Measurements from ENCODE around the gene CACNA1A.
"Not testable (repeated sequence)": the region's sequence is repeated elsewhere in the genome, so short reads cannot be mapped to it uniquely, and the experiment has no call there.

Gene CACNA1A

GRCh38 chr19:13277104-13277809 is 229.0 kb downstream of the CACNA1A start:
- peak; percentile 81 for DNase-seq (ENCODE audit: low spot score)

GRCh38 chr19:13275016-13275722 is 231.1 kb downstream of the CACNA1A start:
- DNase-seq (ENCODE audit: low spot score) = no peak

GRCh38 chr19:13270514-13271105 is 235.7 kb downstream of the CACNA1A start:
- no peak for DNase-seq (ENCODE audit: low spot score)

- DNase-seq (ENCODE audit: low spot score) = no peak
These were observed 236.9 kb downstream of the CACNA1A start for GRCh38 chr19:13269348-13269747.

- no peak for DNase-seq (ENCODE audit: low spot score)
These were observed 238.4 kb downstream of the CACNA1A start for GRCh38 chr19:13267889-13268288.

GRCh38 chr19:13267131-13267530 is 239.1 kb downstream of the CACNA1A start:
- DNase-seq (ENCODE audit: low spot score) = no peak

- DNase-seq (ENCODE audit: low spot score) = peak; percentile 60
These were observed 243.8 kb downstream of the CACNA1A start for GRCh38 chr19:13262450-13262849.

GRCh38 chr19:13260883-13261653 is 245.2 kb downstream of the CACNA1A start:
- DNase-seq (ENCODE audit: low spot score) = peak; percentile 93

- no peak for DNase-seq (ENCODE audit: low spot score)
These were observed 249.4 kb downstream of the CACNA1A start for GRCh38 chr19:13256918-13257317.

- not testable (repeated sequence) for DNase-seq (ENCODE audit: low spot score)
These were observed 249.9 kb downstream of the CACNA1A start for GRCh38 chr19:13256398-13256797.

- no peak for DNase-seq (ENCODE audit: low spot score)
These were observed 250.6 kb downstream of the CACNA1A start for GRCh38 chr19:13255719-13256059.

- DNase-seq (ENCODE audit: low spot score) = no peak
These were observed 251.1 kb downstream of the CACNA1A start for GRCh38 chr19:13255041-13255718.

- no peak for DNase-seq (ENCODE audit: low spot score)
These were observed 253.5 kb downstream of the CACNA1A start for GRCh38 chr19:13252569-13253335.

- DNase-seq (ENCODE audit: low spot score) = no peak
These were observed 261.4 kb downstream of the CACNA1A start for GRCh38 chr19:13244920-13245319.

GRCh38 chr19:13241231-13242104 is 264.8 kb downstream of the CACNA1A start:
- DNase-seq (ENCODE audit: low spot score) = no peak

GRCh38 chr19:13240312-13241022 is 265.8 kb downstream of the CACNA1A start:
- DNase-seq (ENCODE audit: low spot score) = no peak

- no peak for DNase-seq (ENCODE audit: low spot score)
These were observed 267.3 kb downstream of the CACNA1A start for GRCh38 chr19:13238891-13239534.

- peak; percentile 70 for DNase-seq (ENCODE audit: low spot score)
These were observed 271.8 kb downstream of the CACNA1A start for GRCh38 chr19:13234518-13234917.

GRCh38 chr19:13231663-13232062 is 274.6 kb downstream of the CACNA1A start:
- DNase-seq (ENCODE audit: low spot score) = no peak

Measured in AG20443 (cell line).